Colonic mucosa (tissue), 4 donors: ENCODE results near the gene FHIT. TPM values are rescaled to one million over a fixed set of nuclear protein-coding genes. Genes with fewer than 3 reads are reported as not detected.

ENCODE experiments used
- DNase-seq: peaks from one replicate; pipeline ENCODE4 v3.0.0-alpha.2; 2020
- H3K27ac ChIP-seq: fragments of 200-600 bp; one replicate; pipeline ENCODE4 v1.8.0; 2021
- H3K27me3 ChIP-seq: fragments of 200-600 bp; one replicate; pipeline ENCODE4 v1.8.0; 2021
- H3K36me3 ChIP-seq: fragments of 200-600 bp; one replicate; pipeline ENCODE4 v1.8.0; 2021
- H3K4me1 ChIP-seq: fragments of 200-600 bp; one replicate; pipeline ENCODE4 v1.8.0; 2021; ENCODE audit warnings: mild to moderate bottlenecking
- H3K4me3 ChIP-seq: fragments of 200-600 bp; one replicate; pipeline ENCODE4 v1.8.0; 2021
- H3K9ac ChIP-seq, 2 donors: one replicate each; pipeline ENCODE4 v1.7.0; 2013; ENCODE audit warnings: control low read depth in 2 of 2, low read depth in 2 of 2, low read length in 2 of 2
- H3K9me3 ChIP-seq: fragments of 200-600 bp; one replicate; pipeline ENCODE4 v1.8.0; 2021
- CTCF ChIP-seq: fragments of 200-600 bp; IDR thresholded peaks from one replicate; pipeline ENCODE4 v1.8.0; 2022; ENCODE audit warnings: antibody characterized with exemption, mild to moderate bottlenecking
- intact Hi-C: fragments of 100-400 bp; cut with DNase I; formaldehyde crosslinking; loops from one replicate; pipeline ENCODE4 v1.14.1; 2022
- total RNA-seq, 2 donors: library from RNA; stranded (reverse); fragmentation: NEBNext Ultra II Directional in 1 of 2; extraction: Animal tissue kit (Norgen Biotek cat#: 25700) in 1 of 2; gene quantifications; one replicate each; pipeline ENCODE4 v1.2.1, GENCODE V29; 2021
- donor health status: healthy.
- donor health status: DM: no; HTN: no; CAD: no.
- donor health status: DM: no; HTN: no; CAD: no.

Gene FHIT
- total RNA-seq, 2 donors from 2014 or later = 7.7 to 9.4 TPM

DNA sequence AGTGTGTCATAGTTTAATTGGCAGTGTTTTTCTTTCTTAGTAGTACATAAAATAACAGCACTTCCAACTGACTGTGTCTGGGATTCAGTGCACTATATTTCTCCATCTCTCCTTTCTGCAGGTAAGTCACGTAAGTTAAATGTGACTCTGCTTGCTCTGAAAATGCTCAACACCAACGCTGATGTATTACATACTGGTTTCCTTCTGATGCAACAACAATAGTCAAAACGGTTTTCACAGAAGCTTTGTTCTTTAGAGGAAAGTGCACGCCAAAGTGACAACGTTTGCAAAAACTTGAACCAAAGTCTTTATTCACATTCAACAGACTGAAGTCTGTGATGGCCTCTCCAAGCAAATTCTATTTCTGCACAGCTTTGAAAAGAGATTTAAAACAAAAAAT lies 1494.3 kb downstream of the FHIT start:
- H3K27ac ChIP-seq = no peak overlapping the region
- H3K9ac ChIP-seq = no peak overlapping the region
- no peaks in the 10 kb centered on the region for H3K36me3 ChIP-seq
- DNase-seq = no peak
- no peak for TF ChIP-seq CTCF
- H3K4me3 ChIP-seq = no peak overlapping the region
- no peaks in the 10 kb centered on the region for H3K27me3 ChIP-seq
- no peaks in the 10 kb centered on the region for H3K4me1 ChIP-seq
- intact Hi-C loops = no loop called here
- no peaks in the 10 kb centered on the region for H3K9me3 ChIP-seq

DNA sequence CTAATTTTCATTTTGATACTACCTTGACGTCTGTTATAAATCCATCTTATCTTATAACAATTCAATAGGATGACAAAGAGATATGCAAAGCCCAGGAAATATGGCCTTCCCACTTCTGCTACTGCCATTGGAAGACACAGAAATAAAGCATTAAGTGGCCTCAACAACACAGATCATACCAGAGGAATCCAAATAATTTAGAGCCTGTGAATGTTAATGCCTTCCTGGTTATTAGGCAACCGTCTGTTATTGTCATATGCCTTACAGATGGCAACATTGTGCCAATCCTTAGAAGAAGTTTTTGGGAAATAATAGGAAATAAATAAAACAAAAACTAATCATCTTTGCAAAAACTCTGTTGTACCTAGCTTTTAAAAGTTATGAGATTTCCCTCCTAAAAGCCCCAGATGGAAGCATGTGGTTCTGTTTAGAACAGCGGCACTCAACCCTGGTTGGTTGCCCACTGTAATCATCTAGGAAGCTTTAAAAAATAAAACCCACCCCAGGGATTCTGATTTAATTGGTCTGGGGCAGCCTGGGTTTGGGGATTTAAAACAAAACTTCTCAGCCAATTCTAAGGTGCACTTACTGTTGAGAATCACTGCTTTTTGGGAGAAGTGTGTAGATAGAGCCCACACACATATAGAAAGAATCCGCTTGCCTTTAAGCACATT lies 1496.7 kb downstream of the FHIT start:
- DNase-seq = no peak
- H3K27me3 ChIP-seq = no peaks in the 10 kb centered on the region
- no peak overlapping the region for H3K4me3 ChIP-seq
- intact Hi-C loops = no loop called here
- no peak overlapping the region for H3K27ac ChIP-seq
- no peak overlapping the region for H3K9ac ChIP-seq
- TF ChIP-seq CTCF = no peak
- H3K9me3 ChIP-seq = no peaks in the 10 kb centered on the region
- no peaks in the 10 kb centered on the region for H3K4me1 ChIP-seq
- no peaks in the 10 kb centered on the region for H3K36me3 ChIP-seq

DNA sequence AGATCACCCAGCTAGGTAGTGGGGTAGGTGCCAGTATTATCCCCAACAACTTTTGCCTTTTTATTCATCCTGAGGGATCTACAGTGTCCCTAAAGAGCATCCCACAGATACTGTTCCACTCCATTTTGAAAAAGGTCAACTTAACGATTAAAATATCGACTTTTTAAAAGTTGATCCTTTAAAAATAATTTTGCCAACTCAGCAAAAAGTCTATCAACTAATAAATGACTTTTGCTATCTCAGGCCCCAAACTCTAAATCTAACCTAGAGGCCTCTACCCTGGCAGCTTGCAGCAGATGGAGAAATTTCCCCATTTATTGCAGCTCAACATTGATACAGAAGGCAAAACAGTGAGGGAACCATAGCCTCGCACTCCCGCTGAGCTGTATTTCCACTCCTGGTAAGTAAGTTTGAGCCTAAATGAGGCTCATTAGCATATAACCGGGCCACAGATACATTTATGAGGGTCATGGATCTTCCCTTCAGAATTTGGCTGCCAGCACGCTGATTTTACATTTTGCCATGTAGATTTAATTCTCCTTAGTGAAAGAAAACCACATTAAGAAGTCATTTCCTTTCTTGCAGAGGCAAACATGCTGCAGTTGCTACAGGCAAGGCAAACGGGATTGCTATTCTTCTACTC lies 1497.3 kb downstream of the FHIT start:
- Histone ChIP-seq H3K9ac (no peak overlapping the region), H3K9me3 (no peaks in the 10 kb centered on the region), H3K27me3 (no peaks in the 10 kb centered on the region), H3K4me1 (no peaks in the 10 kb centered on the region), H3K27ac (no peak overlapping the region), H3K4me3 (no peak overlapping the region), H3K36me3 (no peaks in the 10 kb centered on the region)
- DNase-seq = no peak
- intact Hi-C loops = no loop called here
- TF ChIP-seq CTCF = no peak

- TF ChIP-seq CTCF = no peak
- no peak for DNase-seq
- Histone ChIP-seq H3K27me3 (no peaks in the 10 kb centered on the region), H3K9ac (no peak overlapping the region), H3K9me3 (no peaks in the 10 kb centered on the region), H3K4me1 (no peaks in the 10 kb centered on the region), H3K36me3 (no peaks in the 10 kb centered on the region), H3K4me3 (no peak overlapping the region), H3K27ac (no peak overlapping the region)
- intact Hi-C loops = no loop called here
Measured at GRCh38 chr3:59752925-59753324, 1498.3 kb downstream of the FHIT start.

DNA sequence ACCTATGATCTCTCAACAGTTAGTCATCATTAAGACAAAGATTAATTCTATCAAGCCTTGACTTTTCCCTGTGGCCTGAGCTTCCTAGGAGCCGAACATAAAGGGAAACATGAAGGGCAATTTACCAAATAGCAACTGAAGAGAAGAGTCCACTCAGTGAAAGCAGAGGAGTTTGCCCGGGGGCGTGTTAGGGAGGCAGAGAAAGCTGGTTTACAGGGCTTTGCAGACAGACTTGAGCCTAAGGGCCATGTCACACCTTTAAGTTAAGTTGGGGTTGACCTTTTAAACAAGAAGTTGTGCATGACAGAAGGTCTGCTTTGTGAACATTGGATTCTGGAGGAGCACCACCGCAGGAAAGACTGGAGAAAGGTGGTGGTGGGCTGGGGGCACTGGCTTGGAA lies 1499.6 kb downstream of the FHIT start:
- Histone ChIP-seq H3K9me3 (no peaks in the 10 kb centered on the region), H3K27ac (no peak overlapping the region), H3K4me1 (no peaks in the 10 kb centered on the region), H3K9ac (no peak overlapping the region), H3K36me3 (no peaks in the 10 kb centered on the region), H3K4me3 (no peak overlapping the region), H3K27me3 (no peaks in the 10 kb centered on the region)
- intact Hi-C loops = no loop called here
- no peak for TF ChIP-seq CTCF
- no peak for DNase-seq
